Activated naive CD4-positive, alpha-beta T cell treated with anti-CD3 and anti-CD28 coated beads for 36 hours (primary cell): Measurements from ENCODE around the gene DOCK9. TPM values are rescaled to one million over a fixed set of nuclear protein-coding genes. Genes with fewer than 3 reads are reported as not detected.
"Not testable (repeated sequence)": the region's sequence is repeated elsewhere in the genome, so short reads cannot be mapped to it uniquely, and the experiment has no call there.

Experiments
- CTCF ChIA-PET: fragments of 350-600 bp; sonication (Branson Sonifier 250); formaldehyde crosslinking; loops from one replicate; lab custom pipeline; 2021; ENCODE audit warnings: antibody characterized with exemption; lab: Charles Lee
- DNase-seq: peaks from one replicate; pipeline ENCODE4 v3.0.0-alpha.2; 2020
- H3K27ac Mint-ChIP-seq: one replicate; pipeline ENCODE4 v1.8.0; 2021; ENCODE audit warnings: mild to moderate bottlenecking, mixed read lengths
- H3K27me3 Mint-ChIP-seq: one replicate; pipeline ENCODE4 v1.8.0; 2021; ENCODE audit warnings: low read depth, mixed read lengths
- H3K36me3 Mint-ChIP-seq: one replicate; pipeline ENCODE4 v1.8.0; 2021; ENCODE audit warnings: low read depth, mixed read lengths
- H3K4me1 Mint-ChIP-seq: one replicate; pipeline ENCODE4 v1.8.0; 2021; ENCODE audit warnings: low read depth, mixed read lengths
- H3K4me3 Mint-ChIP-seq: one replicate; pipeline ENCODE4 v1.8.0; 2021; ENCODE audit warnings: mild to moderate bottlenecking, moderate library complexity, mixed read lengths
- H3K9me3 Mint-ChIP-seq: one replicate; pipeline ENCODE4 v1.8.0; 2021; ENCODE audit warnings: mixed read lengths
- intact Hi-C: fragments of 100-400 bp; cut with micrococcal nuclease; formaldehyde crosslinking; loops from one replicate; pipeline ENCODE4 v1.15.1; 2023
- total RNA-seq, 2 experiments: library from RNA; stranded (reverse); gene quantifications; one replicate each; pipeline ENCODE4 v1.2.3, GENCODE V29; 2021

Gene DOCK9
- total RNA-seq, 2 experiments from 2014 or later, result 38.3 to 42.1 TPM

- Mint-ChIP-seq H3K36me3 (peaks cover 25% of the 10 kb centered on the region), H3K4me1 (peaks cover 10% of the 10 kb centered on the region), H3K9me3 (no peaks in the 10 kb centered on the region), H3K27ac (no peak overlapping the region), H3K27me3 (no peaks in the 10 kb centered on the region), H3K4me3 (no peak overlapping the region)
- intact Hi-C loops, result no loop called here
- no peak for DNase-seq
- CTCF ChIA-PET, result interaction anchor here (0.7 to 1.1 kb wide), 3 partner anchors 16 to 275 kb away, joined by 3 to 4 read pairs (median 3); no protein-coding TSS in a partner anchor
Measured at GRCh38 chr13:98824376-98825160, 153.3 kb downstream of the DOCK9 start.

GRCh38 chr13:98823442-98823841 is 154.4 kb downstream of the DOCK9 start:
- H3K27me3 Mint-ChIP-seq, result no peaks in the 10 kb centered on the region
- H3K36me3 Mint-ChIP-seq, result peaks cover 21% of the 10 kb centered on the region
- no peak overlapping the region for H3K27ac Mint-ChIP-seq
- H3K4me3 Mint-ChIP-seq, result no peak overlapping the region
- CTCF ChIA-PET, result no interaction called here
- H3K4me1 Mint-ChIP-seq, result peaks cover 10% of the 10 kb centered on the region
- no peaks in the 10 kb centered on the region for H3K9me3 Mint-ChIP-seq
- DNase-seq, result no peak
- intact Hi-C loops, result no loop called here

GRCh38 chr13:98822225-98822606 is 155.6 kb downstream of the DOCK9 start:
- Mint-ChIP-seq H3K27me3 (no peaks in the 10 kb centered on the region), H3K4me3 (no peak overlapping the region), H3K36me3 (peaks cover 20% of the 10 kb centered on the region), H3K27ac (no peak overlapping the region), H3K9me3 (no peaks in the 10 kb centered on the region), H3K4me1 (peaks cover 10% of the 10 kb centered on the region)
- intact Hi-C loops, result no loop called here
- CTCF ChIA-PET, result interaction anchor here (2.4 kb wide), 1 partner anchor 18 kb away, joined by 9 read pairs; no protein-coding TSS in a partner anchor
- DNase-seq, result no peak

GRCh38 chr13:98821372-98822224 is 156.3 kb downstream of the DOCK9 start:
- Mint-ChIP-seq H3K4me1 (peaks cover 9% of the 10 kb centered on the region), H3K27ac (no peak overlapping the region), H3K36me3 (peaks cover 20% of the 10 kb centered on the region), H3K27me3 (no peaks in the 10 kb centered on the region), H3K4me3 (no peak overlapping the region), H3K9me3 (no peaks in the 10 kb centered on the region)
- CTCF ChIA-PET, result interaction anchor here (0.7 to 2.4 kb wide), 2 partner anchors 17 to 18 kb away, joined by 3 to 9 read pairs; no protein-coding TSS in a partner anchor
- DNase-seq, result no peak
- intact Hi-C loops, result no loop called here

GRCh38 chr13:98820744-98821371 is 157.0 kb downstream of the DOCK9 start:
- no peak overlapping the region for H3K4me3 Mint-ChIP-seq
- peaks cover 23% of the 10 kb centered on the region for H3K36me3 Mint-ChIP-seq
- H3K9me3 Mint-ChIP-seq, result no peaks in the 10 kb centered on the region
- H3K27me3 Mint-ChIP-seq, result no peaks in the 10 kb centered on the region
- no peak for DNase-seq
- CTCF ChIA-PET, result interaction anchor here (0.7 to 2.4 kb wide), 2 partner anchors 18 to 19 kb away, joined by 3 to 9 read pairs; no protein-coding TSS in a partner anchor
- H3K4me1 Mint-ChIP-seq, result peaks cover 4% of the 10 kb centered on the region
- intact Hi-C loops, result no loop called here
- no peak overlapping the region for H3K27ac Mint-ChIP-seq

- Mint-ChIP-seq H3K9me3 (no peaks in the 10 kb centered on the region), H3K4me1 (peaks cover 4% of the 10 kb centered on the region), H3K27ac (no peak overlapping the region), H3K4me3 (no peak overlapping the region), H3K27me3 (no peaks in the 10 kb centered on the region), H3K36me3 (peaks cover 20% of the 10 kb centered on the region)
- CTCF ChIA-PET, result interaction anchor here (2.4 kb wide), 1 partner anchor 20 kb away, joined by 9 read pairs; no protein-coding TSS in a partner anchor
- intact Hi-C loops, result no loop called here
- no peak for DNase-seq
Measured at GRCh38 chr13:98820300-98820699, 157.6 kb downstream of the DOCK9 start.

GRCh38 chr13:98819382-98820010 is 158.4 kb downstream of the DOCK9 start:
- H3K4me3 Mint-ChIP-seq, result no peak overlapping the region
- CTCF ChIA-PET, result interaction anchor here (0.6 to 2.4 kb wide), 3 partner anchors 9 to 186 kb away, joined by 3 to 9 read pairs (median 6); no protein-coding TSS in a partner anchor
- no peak overlapping the region for H3K27ac Mint-ChIP-seq
- no peak for DNase-seq
- H3K36me3 Mint-ChIP-seq, result peaks cover 15% of the 10 kb centered on the region
- H3K27me3 Mint-ChIP-seq, result no peaks in the 10 kb centered on the region
- intact Hi-C loops, result no loop called here
- no peaks in the 10 kb centered on the region for H3K9me3 Mint-ChIP-seq
- H3K4me1 Mint-ChIP-seq, result no peaks in the 10 kb centered on the region

GRCh38 chr13:98816406-98816805 is 161.5 kb downstream of the DOCK9 start:
- H3K27ac Mint-ChIP-seq, result no peak overlapping the region
- intact Hi-C loops, result no loop called here
- H3K27me3 Mint-ChIP-seq, result no peaks in the 10 kb centered on the region
- H3K9me3 Mint-ChIP-seq, result no peaks in the 10 kb centered on the region
- H3K4me1 Mint-ChIP-seq, result no peaks in the 10 kb centered on the region
- H3K36me3 Mint-ChIP-seq, result peaks cover 2% of the 10 kb centered on the region
- CTCF ChIA-PET, result interaction anchor here (0.5 to 1.7 kb wide), 2 partner anchors 23 to 1249 kb away, joined by 3 to 4 read pairs; no protein-coding TSS in a partner anchor
- no peak overlapping the region for H3K4me3 Mint-ChIP-seq
- no peak for DNase-seq

- no peaks in the 10 kb centered on the region for H3K4me1 Mint-ChIP-seq
- no peaks in the 10 kb centered on the region for H3K9me3 Mint-ChIP-seq
- CTCF ChIA-PET, result no interaction called here
- no peak for DNase-seq
- intact Hi-C loops, result no loop called here
- H3K36me3 Mint-ChIP-seq, result peaks cover 12% of the 10 kb centered on the region
- H3K4me3 Mint-ChIP-seq, result no peak overlapping the region
- H3K27me3 Mint-ChIP-seq, result no peaks in the 10 kb centered on the region
- H3K27ac Mint-ChIP-seq, result no peak overlapping the region
Measured at GRCh38 chr13:98813993-98814392, 163.9 kb downstream of the DOCK9 start.

GRCh38 chr13:98812186-98812790 is 165.6 kb downstream of the DOCK9 start:
- H3K9me3 Mint-ChIP-seq, intact Hi-C loops, H3K27me3 Mint-ChIP-seq, H3K4me3 Mint-ChIP-seq, DNase-seq, H3K27ac Mint-ChIP-seq, H3K4me1 Mint-ChIP-seq: not testable (repeated sequence)
- CTCF ChIA-PET, result interaction anchor here (0.8 kb wide), 1 partner anchor 31 kb away, joined by 6 read pairs; no protein-coding TSS in a partner anchor
- H3K36me3 Mint-ChIP-seq, result peaks cover 18% of the 10 kb centered on the region

- Mint-ChIP-seq H3K9me3 (no peaks in the 10 kb centered on the region), H3K4me3 (no peak overlapping the region), H3K27me3 (no peaks in the 10 kb centered on the region), H3K4me1 (no peaks in the 10 kb centered on the region), H3K27ac (no peak overlapping the region), H3K36me3 (peaks cover 18% of the 10 kb centered on the region)
- intact Hi-C loops, result no loop called here
- CTCF ChIA-PET, result no interaction called here
- no peak for DNase-seq
Measured at GRCh38 chr13:98810746-98811145, 167.1 kb downstream of the DOCK9 start.
